Inflammatory macrophage (primary cell): ENCODE results near the gene PDZD4.

Experiments
- DNase-seq, 2 donors: peaks; one replicate each; pipeline ENCODE4 v3.0.0-alpha.2; 2020 to 2022
- total RNA-seq, 18 experiments: gene quantifications; one replicate each; lab custom pipeline; 2026; ENCODE audit warnings: mixed read lengths in 6 of 18, inconsistent platforms in 2 of 18; lab: John Stamatoyannopoulos, UW

PDZD4 gene, protein sequence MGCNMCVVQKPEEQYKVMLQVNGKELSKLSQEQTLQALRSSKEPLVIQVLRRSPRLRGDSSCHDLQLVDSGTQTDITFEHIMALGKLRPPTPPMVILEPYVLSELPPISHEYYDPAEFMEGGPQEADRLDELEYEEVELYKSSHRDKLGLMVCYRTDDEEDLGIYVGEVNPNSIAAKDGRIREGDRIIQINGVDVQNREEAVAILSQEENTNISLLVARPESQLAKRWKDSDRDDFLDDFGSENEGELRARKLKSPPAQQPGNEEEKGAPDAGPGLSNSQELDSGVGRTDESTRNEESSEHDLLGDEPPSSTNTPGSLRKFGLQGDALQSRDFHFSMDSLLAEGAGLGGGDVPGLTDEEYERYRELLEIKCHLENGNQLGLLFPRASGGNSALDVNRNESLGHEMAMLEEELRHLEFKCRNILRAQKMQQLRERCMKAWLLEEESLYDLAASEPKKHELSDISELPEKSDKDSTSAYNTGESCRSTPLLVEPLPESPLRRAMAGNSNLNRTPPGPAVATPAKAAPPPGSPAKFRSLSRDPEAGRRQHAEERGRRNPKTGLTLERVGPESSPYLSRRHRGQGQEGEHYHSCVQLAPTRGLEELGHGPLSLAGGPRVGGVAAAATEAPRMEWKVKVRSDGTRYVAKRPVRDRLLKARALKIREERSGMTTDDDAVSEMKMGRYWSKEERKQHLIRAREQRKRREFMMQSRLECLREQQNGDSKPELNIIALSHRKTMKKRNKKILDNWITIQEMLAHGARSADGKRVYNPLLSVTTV
- total RNA-seq = 0 to 0.97 (median 0.02) reads per million in 18 experiments

DNA sequence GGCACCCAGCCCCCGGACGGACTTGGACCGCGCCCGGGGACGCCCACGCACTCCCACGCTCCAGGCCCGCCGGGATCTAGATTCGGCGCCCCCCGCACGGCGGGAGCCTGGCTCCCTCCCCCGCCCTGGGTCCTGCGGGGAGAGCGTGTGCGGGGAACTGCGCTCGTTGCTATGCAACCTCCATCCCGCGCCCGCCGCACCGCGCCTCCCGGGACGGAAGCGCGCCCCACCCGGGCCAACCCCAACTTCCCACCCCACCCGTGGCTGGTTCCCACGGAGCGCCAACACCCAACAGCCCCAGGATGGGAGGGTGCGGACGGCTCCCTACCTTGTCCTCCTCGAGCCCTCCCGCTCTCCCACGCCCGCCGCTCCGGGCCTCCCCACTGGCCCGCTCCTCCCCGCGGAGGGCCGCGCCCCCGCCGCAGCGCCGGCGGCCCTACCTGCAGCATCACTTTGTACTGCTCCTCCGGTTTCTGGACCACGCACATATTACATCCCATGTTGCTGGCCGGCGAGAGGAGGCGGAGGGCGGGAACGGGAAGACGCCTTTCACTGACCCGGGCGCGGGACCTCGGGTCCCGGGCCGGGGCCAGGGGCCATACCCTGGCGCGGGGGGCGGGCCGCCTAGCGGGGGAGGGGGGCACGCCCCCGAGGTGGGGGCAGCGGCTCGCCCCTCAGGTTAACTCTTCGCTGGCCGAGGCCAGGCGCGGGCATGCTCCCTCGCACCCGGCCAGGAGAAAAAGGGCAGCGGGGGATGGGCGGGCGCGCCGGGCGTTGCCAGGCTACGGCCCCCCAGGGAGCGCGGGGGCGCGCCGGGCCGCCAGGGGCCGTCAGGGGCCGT is at the start of gene PDZD4:
PDZD4 (minus strand) TSS at position 746 of the 841 bp plus-strand sequence; CDS start at position 500, 246 bp downstream.
- no peak for DNase-seq

DNA sequence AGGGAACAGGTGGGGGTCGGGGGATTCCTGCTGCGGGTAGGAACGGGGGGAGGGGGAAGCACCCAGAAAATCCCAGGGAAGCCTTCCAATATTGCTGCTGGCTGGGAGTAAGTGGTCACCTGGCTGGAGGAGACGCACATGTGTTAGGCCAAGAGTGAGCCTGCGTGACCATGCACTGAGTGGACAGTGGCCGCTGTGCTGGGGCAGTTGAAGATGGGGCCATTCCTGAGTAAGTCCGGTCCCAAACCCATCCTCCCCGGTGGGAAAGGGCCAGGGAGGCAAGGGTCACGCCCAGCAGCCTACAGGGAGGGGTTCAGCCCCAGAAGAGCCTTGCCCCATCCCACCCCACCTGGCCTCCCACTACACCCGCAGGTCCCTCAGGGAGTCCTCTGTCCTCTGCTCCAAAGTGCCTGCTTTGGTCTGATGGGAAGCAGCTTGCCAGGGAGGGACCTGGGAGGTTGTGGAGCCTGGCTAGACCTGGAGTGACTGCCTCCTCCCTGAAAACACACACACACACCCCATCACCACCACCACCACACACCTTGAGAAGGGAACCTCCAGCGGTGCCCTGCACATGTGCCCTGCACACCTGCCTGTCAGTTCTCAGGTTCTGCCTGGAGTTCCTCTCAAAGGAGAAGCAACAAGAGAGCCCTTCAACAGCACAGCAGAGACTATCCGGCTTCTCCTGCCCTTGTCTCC is 49.5 kb upstream of the PDZD4 start:
- no peak for DNase-seq

DNA sequence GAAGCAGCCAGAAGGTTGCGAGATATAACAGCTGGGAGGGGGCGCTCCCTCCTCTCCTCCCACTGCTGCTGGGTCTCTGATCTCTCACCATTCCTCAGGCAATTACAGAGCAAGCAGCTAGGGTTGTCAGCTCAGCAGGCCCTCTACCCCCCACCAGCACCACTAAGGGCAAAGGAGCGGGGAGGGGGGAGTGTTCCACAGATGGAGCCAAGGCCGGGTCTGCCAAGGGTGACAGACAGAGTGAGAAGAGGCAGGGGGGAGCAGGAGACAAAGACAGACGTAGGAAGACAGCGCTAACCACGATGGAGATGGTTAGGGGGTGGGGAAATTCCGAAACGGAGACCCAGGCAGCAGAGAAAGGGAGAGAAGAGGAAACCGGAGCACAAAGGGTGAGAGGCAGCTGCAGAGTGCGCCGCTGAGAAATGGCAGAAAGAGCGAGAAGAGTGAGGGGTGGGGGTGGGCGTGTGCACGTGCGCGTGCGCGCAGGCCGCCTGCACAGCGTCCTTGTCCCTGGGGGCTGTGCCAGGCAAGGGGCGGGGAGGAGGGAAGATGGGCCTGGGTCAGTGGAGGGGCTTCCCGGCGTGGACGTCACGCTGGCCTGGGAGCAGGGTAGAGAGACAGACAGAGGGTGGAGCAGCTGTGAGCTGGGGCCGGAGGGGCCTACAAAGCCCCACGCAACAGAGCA is 48.8 kb upstream of the PDZD4 start:
- DNase-seq = no peak

DNA sequence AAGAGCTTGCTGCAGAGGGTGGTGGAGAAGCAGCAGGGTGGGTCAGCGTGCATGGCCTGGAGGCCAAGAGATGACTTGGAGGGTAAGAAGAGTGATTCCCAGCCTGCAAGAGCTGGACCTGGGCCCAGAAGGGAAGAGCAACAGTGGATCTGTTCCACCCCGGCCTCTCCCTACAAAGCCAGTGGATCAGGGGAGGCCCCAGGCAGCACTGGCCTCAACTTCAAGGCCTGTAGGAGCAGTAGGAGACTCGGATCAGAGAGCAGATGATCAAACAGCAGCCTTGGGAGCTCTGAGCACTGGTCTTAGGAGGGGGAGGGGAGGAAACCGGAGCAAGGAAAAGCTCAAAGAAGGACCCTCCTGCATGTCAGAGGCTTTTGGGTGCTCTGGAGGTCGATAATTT is 48.0 kb upstream of the PDZD4 start:
- no peak for DNase-seq

DNA sequence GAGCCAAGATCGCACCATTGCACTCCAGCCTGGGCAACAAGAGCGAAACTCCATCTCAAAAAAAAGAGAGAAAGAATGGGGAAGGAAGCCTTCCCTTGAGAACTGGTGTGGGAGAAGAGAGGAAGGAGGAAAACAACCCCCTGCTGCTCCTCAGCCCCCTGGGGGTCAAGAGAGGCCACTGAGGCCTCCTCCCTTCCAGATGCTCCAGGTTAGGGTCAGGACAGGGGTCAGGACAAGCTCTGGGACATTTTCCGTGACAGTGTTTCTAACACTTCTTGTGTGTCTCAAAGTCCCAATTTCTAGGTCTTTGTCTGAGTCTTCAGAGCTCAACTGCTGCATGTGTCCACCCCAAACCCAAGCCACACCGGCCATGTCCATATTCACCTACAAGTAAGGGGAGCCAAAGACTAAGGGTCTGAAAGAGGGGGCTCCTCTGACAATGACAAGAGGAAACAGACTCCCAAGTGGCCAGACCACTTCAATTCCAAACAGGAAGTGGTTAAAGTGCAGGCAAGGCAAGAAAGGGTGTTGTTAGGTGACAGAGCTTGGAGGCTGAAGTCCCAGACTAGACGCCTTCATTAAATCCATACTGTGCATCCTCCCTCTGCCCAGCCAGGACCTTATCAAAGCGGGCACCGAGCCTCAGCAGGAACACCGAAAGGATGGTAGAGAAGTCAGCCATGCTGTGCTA is 47.4 kb upstream of the PDZD4 start:
- DNase-seq = no peak

- DNase-seq = no peak
Observed at GRCh38 chrX:153876112-153876491, 45.8 kb upstream of the PDZD4 start.

DNA sequence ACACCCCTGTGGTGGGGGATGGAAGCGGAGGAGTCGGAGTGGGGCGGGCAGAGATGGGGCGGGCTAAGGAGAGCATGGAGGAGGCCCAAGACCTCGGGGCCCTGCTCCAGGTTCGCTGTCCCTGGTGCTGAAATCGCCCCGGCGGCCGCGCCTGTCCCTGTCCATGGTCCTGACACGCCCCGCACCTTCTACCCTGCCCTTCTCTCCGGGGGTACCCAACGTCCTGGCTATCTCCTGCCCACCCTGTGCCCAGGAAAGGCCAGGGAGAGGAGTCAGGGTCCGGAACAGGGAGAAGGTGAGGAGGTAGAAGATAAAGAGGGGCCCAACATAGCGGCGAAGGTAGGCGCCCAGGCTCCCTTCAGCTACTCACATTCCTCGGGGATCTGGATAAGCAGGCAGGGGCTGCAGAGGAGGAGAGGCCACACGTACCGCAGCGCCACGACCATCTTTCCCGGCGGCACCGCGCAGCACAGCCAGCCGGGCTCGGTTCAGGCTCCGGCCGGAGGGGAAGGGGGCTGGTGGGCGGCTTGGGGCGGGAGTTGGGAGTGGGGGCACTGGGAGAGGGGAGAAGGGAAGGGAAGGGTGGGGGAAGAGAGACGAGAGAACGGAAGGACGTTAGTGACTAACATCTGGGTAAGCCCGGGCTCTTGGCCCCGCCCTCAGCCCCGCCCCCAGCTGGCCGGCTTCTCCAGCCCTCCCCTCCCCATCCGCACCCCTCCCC is 45.2 kb upstream of the PDZD4 start:
- peak; percentile 5 to 17 for DNase-seq

DNA sequence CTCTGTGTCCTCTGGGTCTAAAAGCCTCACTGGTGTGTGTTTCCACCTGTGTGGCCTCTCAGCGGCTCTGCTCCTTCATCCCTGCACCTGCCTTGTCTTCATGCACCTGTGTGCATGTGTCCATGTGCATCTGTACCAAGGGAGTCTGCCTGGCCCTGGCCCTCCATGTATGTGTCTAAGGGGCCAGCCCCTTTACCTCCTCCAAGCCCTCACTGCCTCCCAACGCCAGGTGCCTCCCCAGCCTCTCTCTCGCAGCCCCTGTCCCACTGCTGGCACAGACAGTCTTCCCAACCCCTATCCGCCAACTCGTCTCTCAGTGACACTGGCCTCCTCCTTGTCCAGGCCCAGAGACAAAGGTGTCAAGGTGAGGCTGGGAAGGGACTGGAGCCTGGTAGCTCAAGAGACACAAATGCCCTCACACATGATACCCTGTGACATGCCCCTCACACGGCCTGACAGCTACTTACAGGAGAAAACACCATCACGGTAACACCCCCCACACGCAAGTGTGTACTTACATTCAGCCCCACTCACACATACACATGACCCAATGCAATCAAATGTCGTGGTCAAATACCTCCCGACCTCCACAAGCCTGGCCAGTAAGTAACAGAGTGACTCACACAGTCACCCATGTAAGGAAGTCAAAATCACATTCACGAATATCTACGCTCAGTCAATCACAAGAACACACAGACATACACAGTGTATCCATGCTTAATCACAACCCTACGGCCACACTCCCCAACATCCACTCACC is 44.2 kb upstream of the PDZD4 start:
- no peak for DNase-seq

DNA sequence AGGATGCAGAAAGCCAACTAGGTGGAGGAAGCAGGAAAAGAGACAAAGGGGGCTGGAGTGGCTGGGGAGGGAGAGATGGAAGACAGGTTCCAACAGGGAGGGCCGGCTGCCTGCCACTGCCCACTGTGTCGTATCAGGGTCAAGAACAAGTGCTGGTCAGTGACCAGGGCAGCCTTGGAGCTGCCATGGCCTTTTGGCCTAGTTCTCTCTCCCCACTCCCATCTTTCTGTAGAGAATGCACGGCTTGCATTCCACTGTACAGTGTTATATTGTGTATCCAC is 43.7 kb upstream of the PDZD4 start:
- no peak for DNase-seq

DNA sequence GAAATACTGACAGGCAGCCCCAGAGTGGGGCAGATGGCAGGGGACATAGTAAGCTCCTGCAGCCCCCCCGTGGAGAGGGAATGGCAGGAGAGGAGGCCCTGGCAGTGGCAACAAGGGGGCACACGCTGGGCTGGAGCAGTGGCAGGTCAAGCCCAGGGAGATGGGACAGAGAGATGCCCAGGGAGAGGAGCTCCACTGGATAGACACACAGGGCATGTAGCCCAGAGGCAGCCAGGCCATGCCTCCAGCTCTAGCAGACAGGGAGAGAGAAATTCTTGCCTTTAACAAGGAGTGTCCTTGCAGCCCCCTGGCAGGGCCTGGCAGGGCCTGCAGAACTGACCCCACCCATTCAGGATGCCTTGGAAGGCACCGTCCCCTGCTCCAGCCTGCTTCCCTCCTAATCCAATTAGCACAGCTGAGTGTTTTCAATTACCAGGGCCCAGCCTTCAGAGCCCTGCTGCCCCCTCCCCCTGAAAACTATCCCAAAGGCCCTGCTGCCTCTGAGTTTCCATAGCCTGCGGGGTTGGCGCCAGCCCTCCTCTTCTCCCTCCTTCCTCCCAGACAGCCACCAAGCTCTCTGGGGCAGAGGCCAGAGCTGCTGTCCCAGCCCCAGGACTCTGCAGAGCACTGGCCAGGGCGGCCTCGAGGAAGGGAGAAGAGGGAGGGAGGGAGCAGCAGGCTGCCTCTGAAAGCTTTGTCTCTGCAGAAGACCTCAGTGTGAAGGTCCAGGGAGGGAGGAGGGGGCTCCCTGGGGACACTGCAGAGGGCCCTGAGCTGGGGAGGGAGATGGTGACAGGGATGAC is 43.1 kb upstream of the PDZD4 start:
- DNase-seq = no peak

DNA sequence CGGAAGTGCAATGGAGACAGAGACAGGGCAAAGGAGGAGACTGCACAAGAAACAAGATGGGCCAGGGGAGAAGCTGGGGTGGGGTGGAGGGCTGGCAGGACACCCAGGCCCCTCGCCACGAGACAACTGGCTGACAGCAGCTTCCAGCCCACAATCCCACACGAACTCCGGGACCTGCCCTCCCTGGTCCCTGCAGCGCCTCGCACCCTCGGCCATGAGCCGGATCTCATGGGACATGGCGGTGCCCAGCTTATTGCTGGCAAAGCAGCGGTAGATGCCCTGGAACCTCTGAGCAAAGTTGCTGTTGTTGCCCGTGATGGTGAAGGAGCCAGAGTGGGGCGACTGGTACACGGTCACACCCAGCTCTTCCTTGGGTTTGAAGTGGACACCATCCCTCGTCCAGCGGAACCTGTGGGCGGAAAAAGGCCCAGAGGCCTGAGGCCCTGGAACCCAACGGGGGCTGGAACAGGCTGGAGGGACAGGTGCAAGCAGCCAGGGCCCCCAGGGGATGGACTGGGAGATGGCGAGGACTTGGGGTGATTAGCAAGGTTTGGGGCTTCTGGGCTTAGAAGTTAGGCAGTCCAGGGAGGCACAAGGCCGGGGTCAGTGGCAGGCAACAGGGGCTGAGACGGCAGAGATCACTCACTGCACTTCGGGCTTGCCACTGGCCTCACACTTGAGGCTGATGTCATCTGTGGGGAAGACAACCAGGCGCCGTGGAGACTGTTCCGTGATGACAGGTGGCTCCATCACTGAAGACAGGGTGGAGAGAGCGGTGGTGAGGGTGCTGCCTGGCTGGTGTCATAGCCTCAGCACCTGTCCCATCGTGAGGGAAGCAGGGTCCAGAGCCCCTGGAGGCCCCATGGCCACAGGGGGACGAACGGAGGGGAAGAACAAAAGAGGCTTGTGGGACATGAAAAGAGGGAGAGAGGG is 41.9 kb upstream of the PDZD4 start:
- no peak for DNase-seq

- no peak for DNase-seq
Observed at GRCh38 chrX:153871451-153871850, 41.1 kb upstream of the PDZD4 start.

- DNase-seq = no peak
Observed at GRCh38 chrX:153870791-153871360, 40.5 kb upstream of the PDZD4 start.

- no peak for DNase-seq
Observed at GRCh38 chrX:153870288-153870690, 39.9 kb upstream of the PDZD4 start.

- no peak for DNase-seq
Observed at GRCh38 chrX:153869473-153870287, 39.3 kb upstream of the PDZD4 start.
